Measurements from ENCODE around the gene SPSB1.

DNA sequence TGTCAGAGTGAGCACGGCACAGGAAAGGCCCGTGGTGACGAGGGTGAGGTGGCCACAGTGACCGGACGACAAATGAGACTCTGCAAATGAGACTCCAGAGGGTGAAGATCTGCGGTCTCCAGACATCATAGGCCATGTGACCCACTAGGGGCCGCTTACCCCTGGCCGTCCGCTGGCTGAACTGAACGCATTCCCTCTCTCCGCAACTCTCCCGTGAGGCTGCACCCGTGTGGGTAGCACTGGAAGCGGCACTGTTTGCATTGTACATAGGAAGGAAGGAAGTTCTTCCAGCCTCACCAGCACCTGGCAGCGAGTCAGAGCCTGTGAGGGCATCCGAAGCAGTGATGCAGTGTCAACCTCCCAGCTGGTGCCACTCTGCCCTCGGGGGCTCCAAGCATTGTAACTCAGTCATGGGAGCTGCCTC lies 23.6 kb upstream of the SPSB1 start:
- no peak for TF ChIP-seq EP300 (IDR thresholded peaks at IDR 0.05; ENCODE audit: borderline replicate concordance)
- no peak for TF ChIP-seq TAF1 (IDR thresholded peaks at IDR 0.05; ENCODE audit: low read depth)
- no peak for TF ChIP-seq EGR1 (IDR thresholded peaks at IDR 0.05)
- TF ChIP-seq CEBPB (IDR thresholded peaks at IDR 0.05) = no peak
- TF ChIP-seq TCF12 (IDR thresholded peaks at IDR 0.05; ENCODE audit: low read depth) = no peak
- TF ChIP-seq RAD21 (IDR thresholded peaks at IDR 0.05; ENCODE audit: low read depth) = no peak
- no peak for TF ChIP-seq MAX (IDR thresholded peaks at IDR 0.05)
- TF ChIP-seq TEAD4 (IDR thresholded peaks at IDR 0.05) = no peak
- no peak for TF ChIP-seq YY1 (IDR thresholded peaks at IDR 0.05; ENCODE audit: low read depth)
